Left ventricle myocardium inferior (tissue), 1 donor: ENCODE data around the gene CPT1C. TPM values are rescaled to one million over a fixed set of nuclear protein-coding genes. Genes with fewer than 3 reads are reported as not detected.

ENCODE experiments used
- DNase-seq: peaks from one replicate; pipeline ENCODE4 v3.0.0-alpha.2; 2020
- H3K27ac ChIP-seq: fragments of 200-600 bp; replicated peaks from 2 replicates; pipeline ENCODE4 v1.8.0; 2021
- H3K27me3 ChIP-seq: fragments of 200-600 bp; 2 replicates; pipeline ENCODE4 v1.8.0; 2021; ENCODE audit warnings: low read depth
- H3K36me3 ChIP-seq: fragments of 200-600 bp; 2 replicates; pipeline ENCODE4 v1.8.0; 2021
- H3K4me1 ChIP-seq: fragments of 200-600 bp; 2 replicates; pipeline ENCODE4 v1.8.0; 2021
- H3K4me3 ChIP-seq: fragments of 200-600 bp; 2 replicates; pipeline ENCODE4 v1.8.0; 2021; ENCODE audit warnings: mild to moderate bottlenecking, moderate library complexity
- H3K9me3 ChIP-seq: fragments of 200-600 bp; replicated peaks from 2 replicates; pipeline ENCODE4 v1.8.0; 2021
- CTCF ChIP-seq: fragments of 200-600 bp; IDR thresholded peaks from 2 replicates; pipeline ENCODE4 v1.8.0; 2021; ENCODE audit warnings: antibody characterized with exemption, mild to moderate bottlenecking, borderline replicate concordance
- intact Hi-C: fragments of 100-400 bp; cut with micrococcal nuclease; formaldehyde crosslinking; loops from one replicate; pipeline ENCODE4 v1.11.0; 2022
- total RNA-seq: library from RNA; stranded (reverse); fragmentation: NEBNext Ultra II Directional; extraction: Animal tissue kit (Norgen Biotek cat#: 25700); gene quantifications from one replicate; pipeline ENCODE4 v1.2.1, GENCODE V29; 2021
- donor health status: DM: no; HTN: yes; CAD: no; lungs with severe emphysema.

Gene CPT1C
- total RNA-seq, 1 donor from 2014 or later = 2.5 TPM

GRCh38 chr19:49677901-49678674, 12.8 kb upstream of the CPT1C start:
- peak overlapping the region; percentile 98 for H3K4me3 ChIP-seq
- TF ChIP-seq CTCF = peak; percentile 63
- H3K4me1 ChIP-seq = peaks cover 55% of the 10 kb centered on the region
- H3K27ac ChIP-seq = peak overlapping the region; percentile 97
- intact Hi-C loops = no loop called here
- peak; percentile 69 for DNase-seq
- H3K9me3 ChIP-seq = no peaks in the 10 kb centered on the region
- H3K27me3 ChIP-seq = no peaks in the 10 kb centered on the region
- H3K36me3 ChIP-seq = peaks cover 23% of the 10 kb centered on the region

GRCh38 chr19:49678985-49679770, 11.7 kb upstream of the CPT1C start:
- Histone ChIP-seq H3K27me3 (no peaks in the 10 kb centered on the region), H3K9me3 (no peaks in the 10 kb centered on the region), H3K4me3 (peak overlapping the region; percentile 98), H3K4me1 (peaks cover 55% of the 10 kb centered on the region), H3K36me3 (peaks cover 34% of the 10 kb centered on the region), H3K27ac (peak overlapping the region; percentile 97)
- DNase-seq = no peak
- no peak for TF ChIP-seq CTCF
- intact Hi-C loops = no loop called here

GRCh38 chr19:49679771-49680413, 11.0 kb upstream of the CPT1C start:
- H3K27ac ChIP-seq = peak overlapping the region; percentile 97
- intact Hi-C loops = no loop called here
- H3K36me3 ChIP-seq = peaks cover 41% of the 10 kb centered on the region
- peak overlapping the region; percentile 51 for H3K4me3 ChIP-seq
- no peak for DNase-seq
- H3K4me1 ChIP-seq = peaks cover 61% of the 10 kb centered on the region
- no peaks in the 10 kb centered on the region for H3K27me3 ChIP-seq
- TF ChIP-seq CTCF = no peak
- H3K9me3 ChIP-seq = no peaks in the 10 kb centered on the region

GRCh38 chr19:49680421-49681351, 10.2 kb upstream of the CPT1C start:
- DNase-seq = peak; percentile 90
- Histone ChIP-seq H3K9me3 (no peaks in the 10 kb centered on the region), H3K27ac (peak overlapping the region; percentile 97), H3K27me3 (no peaks in the 10 kb centered on the region), H3K4me1 (peaks cover 68% of the 10 kb centered on the region), H3K36me3 (peaks cover 49% of the 10 kb centered on the region), H3K4me3 (peak overlapping the region; percentile 51)
- intact Hi-C loops = no loop called here
- TF ChIP-seq CTCF = peak; percentile 100
